HUDEP-2 (cell line): ENCODE measurements around the gene SEMG2.
A peak's percentile ranks its signal among the peaks of the same experiment; 100 is the strongest.

Experiments used
- DNase-seq, 76 experiments: peaks; one replicate each; lab custom pipeline; 2025; ENCODE audit not compliant: unreplicated experiment in 76 of 76; lab: John Stamatoyannopoulos, UW

Gene SEMG2

GRCh38 chr20:45221076-45221475, at the start of gene SEMG2:
Gene SEMG2, plus strand, starts transcription at chr20:45221373. Its CDS starts 17 bp downstream, at chr20:45221390.
- no peak for DNase-seq

GRCh38 chr20:45173522-45173921, 47.7 kb upstream of the SEMG2 start:
- no peak for DNase-seq

- DNase-seq: no peak
Observed at GRCh38 chr20:45174434-45175364, 46.5 kb upstream of the SEMG2 start, which contains the start of gene PI3. Gene PI3, plus strand, starts transcription at chr20:45174902. Its CDS starts 21 bp downstream, at chr20:45174923.

- no peak for DNase-seq
Observed at GRCh38 chr20:45176526-45177267, 44.5 kb upstream of the SEMG2 start.

- DNase-seq: no peak
Observed at GRCh38 chr20:45179166-45179565, 42.0 kb upstream of the SEMG2 start.

GRCh38 chr20:45181639-45182038, 39.5 kb upstream of the SEMG2 start:
- no peak for DNase-seq

- DNase-seq: no peak
Observed at GRCh38 chr20:45183084-45183483, 38.1 kb upstream of the SEMG2 start.

GRCh38 chr20:45187693-45188092, 33.5 kb upstream of the SEMG2 start:
- no peak for DNase-seq

- DNase-seq: no peak
Observed at GRCh38 chr20:45189067-45189609, 32.0 kb upstream of the SEMG2 start.

- DNase-seq: no peak
Observed at GRCh38 chr20:45189861-45190260, 31.3 kb upstream of the SEMG2 start.

GRCh38 chr20:45191926-45192325, 29.2 kb upstream of the SEMG2 start:
- no peak for DNase-seq

- DNase-seq: no peak
Observed at GRCh38 chr20:45193331-45193730, 27.8 kb upstream of the SEMG2 start.

GRCh38 chr20:45206725-45207124, 14.4 kb upstream of the SEMG2 start, which contains the start of gene SEMG1:
Gene SEMG1, plus strand, starts transcription at chr20:45207033. Its CDS starts 21 bp downstream, at chr20:45207054.
- DNase-seq: peak in 9 of 76 experiments; percentile 6 to 55 (median 17)

- DNase-seq: no peak
Observed at GRCh38 chr20:45209924-45210323, 11.2 kb upstream of the SEMG2 start.

GRCh38 chr20:45211569-45212474, 9.4 kb upstream of the SEMG2 start:
- DNase-seq: no peak

- DNase-seq: no peak
Observed at GRCh38 chr20:45212836-45213235, 8.3 kb upstream of the SEMG2 start.

GRCh38 chr20:45218124-45218523, 3.0 kb upstream of the SEMG2 start:
- DNase-seq: no peak

GRCh38 chr20:45218636-45219035, 2.5 kb upstream of the SEMG2 start:
- DNase-seq: no peak

GRCh38 chr20:45223136-45223535, 2.0 kb downstream of the SEMG2 start:
- no peak for DNase-seq

- DNase-seq: no peak
Observed at GRCh38 chr20:45226287-45226686, 5.1 kb downstream of the SEMG2 start.
